ENCODE results near the gene CCBE1.

Gene CCBE1

GRCh38 chr18:59690186-59690982 lies 6.8 kb downstream of the CCBE1 start:
- DNase-seq (ENCODE audit: low read depth in 2 of 2): no peak
- no peak overlapping the region for H3K4me3 ChIP-seq (replicated peaks in 1 of 2; ENCODE audit: low read depth in 2 of 2, low read length in 2 of 2)
- TF ChIP-seq, protein P1, sequence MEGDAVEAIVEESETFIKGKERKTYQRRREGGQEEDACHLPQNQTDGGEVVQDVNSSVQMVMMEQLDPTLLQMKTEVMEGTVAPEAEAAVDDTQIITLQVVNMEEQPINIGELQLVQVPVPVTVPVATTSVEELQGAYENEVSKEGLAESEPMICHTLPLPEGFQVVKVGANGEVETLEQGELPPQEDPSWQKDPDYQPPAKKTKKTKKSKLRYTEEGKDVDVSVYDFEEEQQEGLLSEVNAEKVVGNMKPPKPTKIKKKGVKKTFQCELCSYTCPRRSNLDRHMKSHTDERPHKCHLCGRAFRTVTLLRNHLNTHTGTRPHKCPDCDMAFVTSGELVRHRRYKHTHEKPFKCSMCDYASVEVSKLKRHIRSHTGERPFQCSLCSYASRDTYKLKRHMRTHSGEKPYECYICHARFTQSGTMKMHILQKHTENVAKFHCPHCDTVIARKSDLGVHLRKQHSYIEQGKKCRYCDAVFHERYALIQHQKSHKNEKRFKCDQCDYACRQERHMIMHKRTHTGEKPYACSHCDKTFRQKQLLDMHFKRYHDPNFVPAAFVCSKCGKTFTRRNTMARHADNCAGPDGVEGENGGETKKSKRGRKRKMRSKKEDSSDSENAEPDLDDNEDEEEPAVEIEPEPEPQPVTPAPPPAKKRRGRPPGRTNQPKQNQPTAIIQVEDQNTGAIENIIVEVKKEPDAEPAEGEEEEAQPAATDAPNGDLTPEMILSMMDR (IDR thresholded peaks at IDR 0.05; ENCODE audit: low read depth, low read length): no peak

DNA sequence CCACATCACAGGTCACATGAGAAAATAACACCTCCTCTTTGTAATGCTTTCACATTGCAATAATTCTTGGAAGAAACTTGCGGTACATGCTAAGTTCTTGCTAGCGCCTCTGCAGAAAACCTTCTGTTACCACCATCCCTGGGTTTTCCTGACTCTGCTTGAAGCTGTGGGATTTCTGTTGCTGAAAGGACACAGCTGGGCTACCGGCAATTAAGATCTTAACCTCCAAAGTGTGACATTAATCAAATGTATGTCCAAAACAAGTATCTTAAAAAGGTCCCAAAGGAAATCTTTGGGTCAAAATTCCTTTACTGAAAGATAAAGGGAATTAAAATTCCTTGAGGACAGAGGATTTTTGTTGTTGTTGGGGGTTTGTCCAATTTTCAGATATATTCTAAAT lies 7.5 kb downstream of the CCBE1 start:
- DNase-seq (ENCODE audit: low read depth in 2 of 2): no peak
- no peak overlapping the region for H3K4me3 ChIP-seq (replicated peaks in 1 of 2; ENCODE audit: low read depth in 2 of 2, low read length in 2 of 2)
- TF ChIP-seq, protein P1 (IDR thresholded peaks at IDR 0.05; ENCODE audit: low read depth, low read length): no peak

DNA sequence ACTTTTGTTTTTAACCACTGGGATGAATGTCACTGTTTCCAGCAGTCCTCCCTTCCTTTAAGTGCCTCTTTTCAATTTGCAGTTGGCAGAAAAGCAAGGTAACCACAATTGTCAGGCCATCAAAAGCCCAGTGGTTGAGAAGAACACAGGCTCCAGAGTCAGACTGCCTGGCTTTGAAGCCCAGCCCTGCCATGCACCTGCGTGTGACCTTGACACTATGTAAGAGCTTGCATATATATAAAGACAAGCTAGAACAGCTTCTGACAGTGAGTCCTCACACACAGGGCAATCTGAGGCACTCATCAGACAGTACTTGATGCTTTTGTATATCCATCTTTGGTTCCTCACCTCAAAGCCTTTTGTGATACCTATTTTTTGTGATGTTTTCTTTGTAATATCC lies 11.0 kb downstream of the CCBE1 start:
- TF ChIP-seq, protein P1 (IDR thresholded peaks at IDR 0.05; ENCODE audit: low read depth, low read length): no peak
- DNase-seq (ENCODE audit: low read depth in 2 of 2): no peak
- H3K4me3 ChIP-seq (replicated peaks in 1 of 2; ENCODE audit: low read depth in 2 of 2, low read length in 2 of 2): no peak overlapping the region

GRCh38 chr18:59685501-59685900 lies 11.7 kb downstream of the CCBE1 start:
- DNase-seq (ENCODE audit: low read depth in 2 of 2): peak in 1 of 2 donors; percentile 56
- TF ChIP-seq, protein P1 (IDR thresholded peaks at IDR 0.05; ENCODE audit: low read depth, low read length): no peak
- H3K4me3 ChIP-seq (replicated peaks in 1 of 2; ENCODE audit: low read depth in 2 of 2, low read length in 2 of 2): no peak overlapping the region

DNA sequence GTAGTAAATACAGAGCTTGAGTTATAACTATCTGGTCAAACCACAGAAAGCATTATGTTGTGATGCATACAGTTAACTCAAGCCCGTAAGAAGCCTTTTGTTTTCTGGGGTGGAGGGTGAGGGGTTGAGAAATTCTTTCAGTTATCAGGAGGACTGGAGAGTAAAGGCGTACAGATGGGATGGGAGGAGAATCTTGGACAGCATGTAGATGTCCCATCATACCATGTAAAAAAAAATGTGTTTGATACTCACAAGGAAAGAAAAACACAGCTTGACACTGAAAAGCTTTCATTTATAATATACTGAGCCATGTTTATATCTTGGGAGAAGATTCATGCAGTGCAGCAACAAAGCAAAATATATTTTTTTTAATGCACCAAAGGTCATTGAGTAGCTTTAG lies 12.4 kb downstream of the CCBE1 start:
- no peak for DNase-seq (ENCODE audit: low read depth in 2 of 2)
- TF ChIP-seq, protein P1 (IDR thresholded peaks at IDR 0.05; ENCODE audit: low read depth, low read length): no peak

GRCh38 chr18:59681521-59682004 lies 15.7 kb downstream of the CCBE1 start:
- no peak for DNase-seq (ENCODE audit: low read depth in 2 of 2)
- H3K4me3 ChIP-seq (replicated peaks in 1 of 2; ENCODE audit: low read depth in 2 of 2, low read length in 2 of 2): no peak overlapping the region
- TF ChIP-seq, protein P1 (IDR thresholded peaks at IDR 0.05; ENCODE audit: low read depth, low read length): no peak

More for the DNA sequence above, 12.4 kb downstream of the CCBE1 start:
- no peak overlapping the region for H3K4me3 ChIP-seq (replicated peaks in 1 of 2; ENCODE audit: low read depth in 2 of 2, low read length in 2 of 2)

All from cardiac fibroblast (primary cell).